GM21447 (cell line): ENCODE results near the gene UPK3BL1.
"Not testable (repeated sequence)": the region's sequence is repeated elsewhere in the genome, so short reads cannot be mapped to it uniquely, and the experiment has no call there.

Experiments used
- ATAC-seq: cut with Tn5 transposase; IDR thresholded peaks from one replicate; pipeline ENCODE4 v1.9.1; 2021; ENCODE audit not compliant: unreplicated experiment

Gene UPK3BL1

GRCh38 chr7:102630622-102631021 lies 12.0 kb downstream of the UPK3BL1 start:
- ATAC-seq, result not testable (repeated sequence)

- not testable (repeated sequence) for ATAC-seq
These were observed 15.2 kb downstream of the UPK3BL1 start for GRCh38 chr7:102627271-102627904.

GRCh38 chr7:102618122-102618521 lies 24.5 kb downstream of the UPK3BL1 start:
- ATAC-seq, result not testable (repeated sequence)

DNA sequence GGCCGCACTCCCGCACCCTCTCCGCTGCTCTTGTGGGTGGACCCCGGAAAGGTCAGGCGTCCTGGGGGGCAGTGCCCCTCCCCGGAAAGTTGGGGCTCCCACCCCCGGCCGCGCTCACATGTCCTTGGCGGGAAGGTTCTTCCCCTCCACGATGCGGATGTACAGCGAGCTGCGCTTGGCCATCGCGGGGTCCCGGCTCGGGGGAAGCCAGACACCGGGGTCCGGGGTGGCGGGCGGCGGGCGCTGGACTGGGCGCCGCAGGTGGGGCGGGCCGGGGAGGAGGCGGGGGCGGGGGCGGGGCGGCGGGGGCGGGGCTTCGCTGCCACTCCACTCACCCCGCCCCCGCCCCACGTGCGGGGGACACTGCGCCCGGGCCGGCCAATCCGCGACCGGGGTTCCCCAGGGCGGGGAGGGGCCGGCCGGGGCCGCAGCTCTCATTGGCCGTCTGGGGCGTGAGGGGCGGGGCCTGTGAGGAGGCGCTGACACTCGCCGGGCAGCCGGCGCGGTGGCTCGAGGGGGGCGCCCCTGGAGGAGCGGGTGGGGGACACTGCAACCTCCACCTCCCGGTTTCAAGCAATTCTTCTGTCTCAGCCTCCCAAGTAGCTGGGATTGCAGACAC lies 26.0 kb downstream of the UPK3BL1 start, which contains the start of gene RASA4:
Gene RASA4 (minus strand): TSS at position 250 of the 619 bp plus-strand sequence. CDS start 67 bp downstream, at position 183.
- peak; percentile 44 for ATAC-seq

DNA sequence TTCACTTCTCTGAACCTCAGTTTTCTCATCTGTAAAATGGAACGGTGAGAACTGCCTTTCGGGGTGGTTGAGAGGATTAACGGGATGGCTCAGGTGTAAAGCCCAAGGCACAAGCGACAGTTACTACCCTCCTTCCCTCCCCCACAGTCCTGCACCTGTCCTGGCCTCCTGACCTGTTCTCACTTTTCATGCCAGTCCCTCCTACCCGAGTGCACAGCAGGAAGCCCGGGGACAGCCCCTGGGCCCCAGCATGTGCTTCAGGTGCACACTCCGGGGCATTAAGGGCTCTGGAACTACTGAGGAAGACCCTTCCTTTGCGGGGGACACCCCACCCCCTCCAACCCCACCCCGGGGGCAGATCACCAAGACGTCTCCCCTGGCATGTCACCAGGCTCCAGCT lies 26.7 kb downstream of the UPK3BL1 start:
- ATAC-seq, result not testable (repeated sequence)

GRCh38 chr7:102614873-102615272 lies 27.7 kb downstream of the UPK3BL1 start:
- ATAC-seq, result not testable (repeated sequence)

- peak; percentile 19 for ATAC-seq
These were observed 28.3 kb downstream of the UPK3BL1 start for GRCh38 chr7:102614346-102614697.

- ATAC-seq, result peak; percentile 67
These were observed 28.8 kb downstream of the UPK3BL1 start for GRCh38 chr7:102613575-102614345.

DNA sequence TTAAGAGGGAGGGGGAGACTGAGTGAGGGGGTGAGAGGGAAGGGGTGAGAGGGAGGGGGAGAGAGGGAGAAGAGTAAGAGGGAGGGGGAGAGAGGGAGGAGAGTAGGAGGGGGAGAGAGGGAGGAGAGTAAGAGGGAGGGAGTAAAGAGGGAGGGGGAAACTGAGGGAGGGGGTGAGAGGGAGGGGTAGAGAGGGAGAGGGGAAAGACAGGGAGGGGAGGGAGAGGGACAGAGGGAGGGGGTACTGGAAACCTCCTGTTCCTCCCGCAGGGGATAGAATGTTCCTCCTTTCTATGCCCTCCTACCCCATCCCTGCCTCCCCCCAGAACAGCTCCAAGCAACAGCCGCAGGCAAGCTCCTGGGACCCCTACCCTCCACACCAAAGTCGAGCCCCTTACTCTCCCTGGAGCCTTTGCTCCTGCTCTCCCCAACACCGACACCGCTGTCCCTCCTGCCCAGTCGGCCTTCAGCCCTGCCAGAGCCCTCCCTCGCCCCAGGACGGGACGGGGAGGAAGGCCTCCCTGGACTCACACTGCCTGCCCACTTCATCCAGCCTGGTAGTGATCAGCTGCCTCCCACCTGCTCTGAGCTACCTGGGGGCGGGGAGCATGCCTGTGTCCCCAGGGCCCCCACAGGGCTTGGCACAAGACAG lies 30.8 kb downstream of the UPK3BL1 start:
- ATAC-seq, result not testable (repeated sequence)

- peak; percentile 29 for ATAC-seq
These were observed 31.4 kb downstream of the UPK3BL1 start for GRCh38 chr7:102611013-102611674.

- not testable (repeated sequence) for ATAC-seq
These were observed 32.1 kb downstream of the UPK3BL1 start for GRCh38 chr7:102610441-102610840.

GRCh38 chr7:102609734-102610133 lies 32.9 kb downstream of the UPK3BL1 start:
- ATAC-seq, result not testable (repeated sequence)

- ATAC-seq, result not testable (repeated sequence)
These were observed 35.7 kb downstream of the UPK3BL1 start for GRCh38 chr7:102606848-102607247.

GRCh38 chr7:102604431-102605145 lies 38.0 kb downstream of the UPK3BL1 start:
- ATAC-seq, result not testable (repeated sequence)

DNA sequence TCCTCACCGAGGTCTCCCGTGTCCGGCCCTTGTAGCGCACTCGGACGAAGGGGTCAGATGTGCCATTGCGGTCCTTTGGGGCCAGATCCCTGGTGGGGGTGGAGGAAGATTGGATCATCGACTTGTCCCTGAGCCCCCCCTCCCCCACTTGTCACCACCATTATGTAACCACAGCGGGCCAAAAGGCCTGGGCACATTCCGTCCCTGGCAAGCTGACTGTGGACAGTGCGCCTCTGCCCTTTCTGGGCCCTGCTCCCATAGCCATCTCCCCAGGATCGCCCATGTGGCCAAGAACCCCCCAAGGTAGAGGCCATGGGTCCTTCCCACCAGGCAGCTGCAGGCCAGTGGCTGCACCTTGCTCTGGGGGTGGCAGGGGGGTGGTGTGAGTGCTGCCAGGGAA lies 40.3 kb downstream of the UPK3BL1 start:
- not testable (repeated sequence) for ATAC-seq

- ATAC-seq, result not testable (repeated sequence)
These were observed 42.9 kb downstream of the UPK3BL1 start for GRCh38 chr7:102599699-102600098.

GRCh38 chr7:102596036-102596435 lies 46.6 kb downstream of the UPK3BL1 start:
- not testable (repeated sequence) for ATAC-seq

- peak; percentile 48 for ATAC-seq
These were observed 48.8 kb downstream of the UPK3BL1 start for GRCh38 chr7:102593637-102594334.

GRCh38 chr7:102592477-102593019 lies 50.0 kb downstream of the UPK3BL1 start:
- ATAC-seq, result peak; percentile 47
